Smooth muscle cell (in vitro differentiated cells): ENCODE data around the gene UACA. TPM values are rescaled to one million over a fixed set of nuclear protein-coding genes. Genes with fewer than 3 reads are reported as not detected.
A peak's percentile ranks its signal among the peaks of the same experiment; 100 is the strongest.

Source experiments
- DNase-seq: peaks from one replicate; lab custom pipeline; 2025; ENCODE audit not compliant: unreplicated experiment; lab: John Stamatoyannopoulos, UW
- H2AFZ ChIP-seq: fragments of 200-600 bp; sonication (generic); 2 replicates; pipeline ENCODE4 v1.6.0; 2016; ENCODE audit warnings: antibody characterized with exemption, low read depth, mild to moderate bottlenecking
- H3F3A ChIP-seq: fragments of 200-600 bp; sonication (generic); 2 replicates; pipeline ENCODE4 v1.6.0; 2017; ENCODE audit warnings: antibody characterized with exemption, low read depth
- H3K27ac ChIP-seq: fragments of 200-600 bp; sonication (generic); 2 replicates; pipeline ENCODE4 v1.5.1; 2016; ENCODE audit warnings: low read depth, mild to moderate bottlenecking
- H3K27me3 ChIP-seq: fragments of 200-600 bp; sonication (generic); 2 replicates; pipeline ENCODE4 v1.6.1; 2016; ENCODE audit warnings: low read depth, mild to moderate bottlenecking
- H3K36me3 ChIP-seq: fragments of 200-600 bp; sonication (generic); 2 replicates; pipeline ENCODE4 v1.5.1; 2016; ENCODE audit warnings: low read depth
- H3K4me1 ChIP-seq: fragments of 200-600 bp; sonication (generic); 2 replicates; pipeline ENCODE4 v1.5.1; 2016; ENCODE audit warnings: low read depth
- H3K4me2 ChIP-seq: fragments of 200-600 bp; sonication (generic); 2 replicates; pipeline ENCODE4 v1.6.0; 2016; ENCODE audit warnings: mild to moderate bottlenecking
- H3K4me3 ChIP-seq: fragments of 200-600 bp; sonication (generic); 2 replicates; pipeline ENCODE4 v1.5.1; 2016; ENCODE audit warnings: mild to moderate bottlenecking
- H3K79me2 ChIP-seq: fragments of 200-600 bp; sonication (generic); 2 replicates; pipeline ENCODE4 v1.6.0; 2016; ENCODE audit warnings: low read depth, mild to moderate bottlenecking
- H3K9ac ChIP-seq: fragments of 200-600 bp; sonication (generic); 2 replicates; pipeline ENCODE4 v1.6.0; 2016; ENCODE audit warnings: low read depth
- H3K9me3 ChIP-seq: fragments of 200-600 bp; sonication (generic); replicated peaks from 2 replicates; pipeline ENCODE4 v1.5.1; 2016; ENCODE audit warnings: low read depth
- H4K20me1 ChIP-seq: fragments of 200-600 bp; sonication (generic); 2 replicates; pipeline ENCODE4 v1.6.0; 2016; ENCODE audit warnings: low read depth
- WGBS: methylation state at CpG from one replicate; pipeline ENCODE4 v1.1.7; 2016; ENCODE audit warnings: low lambda C conversion rate; 5-methylcytosine and 5-hydroxymethylcytosine counted together
- polyA plus RNA-seq: library from polyadenylated mRNA; unstranded; fragments of >200 nt; fragmentation: Nextera tagmentation; extraction: Ambion mirVana; gene quantifications from 2 replicates; pipeline ENCODE4 v1.2.1, GENCODE V29; 2016
- total RNA-seq: library from RNA; depleted of rRNA; stranded (reverse); fragments of >200 nt; gene quantifications from 2 replicates; pipeline ENCODE4 v1.2.3, GENCODE V29; 2014
- TF ChIP-seq, protein P1 (sequence below): fragments of 200-600 bp; sonication (generic); IDR thresholded peaks from 2 replicates; pipeline ENCODE4 v1.5.1; 2017; ENCODE audit warnings: borderline replicate concordance, mild to moderate bottlenecking, antibody characterized with exemption; ENCODE audit not compliant: insufficient read depth, poor library complexity, severe bottlenecking

The UACA gene
- total and polyA plus RNA-seq, 2 experiments from 2014 or later, result 109 to 153 TPM

DNA sequence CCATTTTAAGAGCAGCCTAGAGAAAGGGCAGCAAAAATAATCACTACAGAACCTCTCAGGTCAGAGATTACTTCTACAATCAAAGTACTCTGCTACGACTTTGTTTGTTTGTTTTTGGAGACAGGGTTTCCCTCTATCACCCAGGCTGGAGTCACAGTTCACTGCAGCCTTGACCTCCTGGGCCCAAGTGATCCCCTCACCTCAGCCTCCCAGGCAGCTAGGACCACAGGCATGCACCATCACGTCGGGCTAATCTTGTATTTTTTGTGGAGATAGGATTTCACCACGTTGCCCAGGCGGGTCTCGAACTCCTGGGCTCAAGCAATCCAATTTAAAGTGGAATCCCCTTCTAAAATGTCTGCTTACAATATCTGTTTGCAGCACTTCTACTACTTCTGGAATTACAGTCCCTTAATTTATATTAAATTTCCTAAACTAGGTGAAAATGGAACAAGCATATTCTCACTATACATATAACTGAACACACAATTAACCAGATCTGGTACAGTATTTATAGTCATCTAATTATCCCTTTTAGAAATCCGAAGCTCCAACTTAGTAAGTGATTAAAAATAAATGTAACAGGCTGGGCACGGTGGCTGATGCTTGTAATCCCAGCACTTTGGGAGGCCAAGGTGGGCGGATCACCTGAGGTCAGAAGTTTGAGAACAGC lies 4.4 kb downstream of the UACA start:
- no peak for DNase-seq
- Histone ChIP-seq H3K27me3 (no peaks in the 10 kb centered on the region), H3K4me2 (peak overlapping the region; percentile 93), H3K36me3 (no peaks in the 10 kb centered on the region), H3K27ac (peak overlapping the region; percentile 13), H4K20me1 (peaks cover 86% of the 10 kb centered on the region), H3K9me3 (no peaks in the 10 kb centered on the region), H3F3A (peaks cover 2% of the 10 kb centered on the region), H3K79me2 (peaks cover 94% of the 10 kb centered on the region), H3K4me3 (no peak overlapping the region), H2AFZ (no peak overlapping the region), H3K9ac (no peak overlapping the region), H3K4me1 (peaks cover 19% of the 10 kb centered on the region)
- TF ChIP-seq, protein P1, sequence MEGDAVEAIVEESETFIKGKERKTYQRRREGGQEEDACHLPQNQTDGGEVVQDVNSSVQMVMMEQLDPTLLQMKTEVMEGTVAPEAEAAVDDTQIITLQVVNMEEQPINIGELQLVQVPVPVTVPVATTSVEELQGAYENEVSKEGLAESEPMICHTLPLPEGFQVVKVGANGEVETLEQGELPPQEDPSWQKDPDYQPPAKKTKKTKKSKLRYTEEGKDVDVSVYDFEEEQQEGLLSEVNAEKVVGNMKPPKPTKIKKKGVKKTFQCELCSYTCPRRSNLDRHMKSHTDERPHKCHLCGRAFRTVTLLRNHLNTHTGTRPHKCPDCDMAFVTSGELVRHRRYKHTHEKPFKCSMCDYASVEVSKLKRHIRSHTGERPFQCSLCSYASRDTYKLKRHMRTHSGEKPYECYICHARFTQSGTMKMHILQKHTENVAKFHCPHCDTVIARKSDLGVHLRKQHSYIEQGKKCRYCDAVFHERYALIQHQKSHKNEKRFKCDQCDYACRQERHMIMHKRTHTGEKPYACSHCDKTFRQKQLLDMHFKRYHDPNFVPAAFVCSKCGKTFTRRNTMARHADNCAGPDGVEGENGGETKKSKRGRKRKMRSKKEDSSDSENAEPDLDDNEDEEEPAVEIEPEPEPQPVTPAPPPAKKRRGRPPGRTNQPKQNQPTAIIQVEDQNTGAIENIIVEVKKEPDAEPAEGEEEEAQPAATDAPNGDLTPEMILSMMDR, result no peak
- WGBS, result 49% methylated on average over 9 of the region's 9 CpGs

DNA sequence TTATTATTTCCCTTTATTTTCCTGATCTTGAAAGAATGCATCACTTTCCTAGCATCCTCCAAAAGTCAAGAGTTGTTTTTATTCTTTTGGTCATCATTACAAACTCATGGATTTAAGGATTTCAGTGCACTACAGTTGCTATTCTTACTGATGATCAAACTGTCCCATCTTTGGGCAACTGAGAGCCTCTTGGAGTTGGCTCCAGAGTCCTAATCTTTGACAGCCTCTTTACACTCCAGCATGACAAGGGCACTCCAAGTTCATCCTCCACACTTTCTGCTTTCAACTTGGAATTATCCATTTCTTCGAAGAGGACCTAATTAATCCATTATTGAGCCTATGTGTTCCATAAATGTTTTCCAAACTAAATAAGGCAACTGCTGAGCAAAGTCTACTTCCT lies 5.7 kb downstream of the UACA start:
- no peak overlapping the region for H3K4me3 ChIP-seq
- no peaks in the 10 kb centered on the region for H3K9me3 ChIP-seq
- no peak overlapping the region for H3K27ac ChIP-seq
- peaks cover 99% of the 10 kb centered on the region for H4K20me1 ChIP-seq
- H3K79me2 ChIP-seq, result peaks cover 100% of the 10 kb centered on the region
- TF ChIP-seq, protein P1, result no peak
- WGBS, result 93% methylated on average over 1 of the region's 1 CpG
- H3K36me3 ChIP-seq, result no peaks in the 10 kb centered on the region
- H3K27me3 ChIP-seq, result no peaks in the 10 kb centered on the region
- no peaks in the 10 kb centered on the region for H3F3A ChIP-seq
- no peak overlapping the region for H2AFZ ChIP-seq
- H3K4me1 ChIP-seq, result peaks cover 18% of the 10 kb centered on the region
- H3K9ac ChIP-seq, result no peak overlapping the region
- no peak overlapping the region for H3K4me2 ChIP-seq
- DNase-seq, result no peak

DNA sequence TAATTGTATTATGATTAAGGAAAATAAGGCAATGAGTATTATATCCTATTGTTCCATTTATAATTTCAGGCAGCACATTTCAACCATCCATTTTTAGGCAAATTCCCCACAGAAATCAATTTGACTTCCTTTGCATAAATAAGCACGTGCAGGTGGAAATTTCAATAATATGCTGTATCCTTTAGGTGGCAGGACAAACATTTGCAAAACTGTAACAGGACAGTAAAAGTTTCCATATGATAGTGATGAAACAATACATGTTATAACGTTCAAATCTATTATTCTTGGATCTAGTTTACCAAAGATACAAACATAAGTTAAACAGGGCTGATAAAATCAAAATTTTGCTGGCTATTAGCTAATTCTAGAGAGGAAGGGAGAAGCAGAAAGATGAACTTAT lies 8.5 kb downstream of the UACA start:
- Histone ChIP-seq H3K4me2 (no peak overlapping the region), H3K4me3 (no peak overlapping the region), H4K20me1 (peaks cover 100% of the 10 kb centered on the region), H2AFZ (no peak overlapping the region), H3K9ac (no peak overlapping the region), H3K27ac (no peak overlapping the region), H3K36me3 (no peaks in the 10 kb centered on the region), H3K27me3 (no peaks in the 10 kb centered on the region), H3K4me1 (peaks cover 9% of the 10 kb centered on the region), H3F3A (no peaks in the 10 kb centered on the region), H3K9me3 (no peaks in the 10 kb centered on the region), H3K79me2 (peaks cover 100% of the 10 kb centered on the region)
- no peak for DNase-seq
- 85% methylated on average over 2 of the region's 2 CpGs for WGBS
- TF ChIP-seq, protein P1, result no peak

DNA sequence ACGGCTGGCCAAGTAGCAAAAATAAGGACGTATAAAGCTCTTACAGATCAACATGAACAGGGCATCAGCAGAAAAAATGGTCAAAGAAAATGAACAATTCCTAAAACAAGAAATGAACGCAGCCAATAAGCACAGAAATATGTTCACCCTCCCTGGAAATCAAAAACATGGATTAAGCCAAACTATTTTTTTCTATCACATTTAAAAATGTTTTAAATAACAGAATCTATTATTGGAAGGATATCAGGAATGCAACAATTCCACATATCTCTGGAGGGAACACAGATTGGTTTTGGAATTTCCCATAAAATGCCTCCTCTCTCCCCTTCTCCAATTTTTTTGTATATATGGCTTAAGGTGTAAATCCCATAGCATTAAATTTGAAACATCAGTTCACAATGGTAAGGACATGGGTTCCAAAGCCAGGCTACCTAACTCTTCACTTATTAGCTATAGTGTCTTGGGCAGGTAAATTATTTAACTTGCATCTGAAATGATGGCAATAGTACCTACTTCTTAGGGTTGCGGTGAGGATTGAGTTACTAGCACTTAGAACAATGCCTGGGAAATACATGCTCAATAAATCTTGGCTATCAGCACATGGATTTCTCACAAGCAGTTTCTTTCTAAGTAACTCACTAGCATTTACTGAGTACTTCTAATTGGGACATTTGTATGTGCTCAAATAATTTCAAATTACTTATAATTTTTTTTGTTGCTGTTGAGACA lies 10.1 kb downstream of the UACA start:
- TF ChIP-seq, protein P1, result no peak
- Histone ChIP-seq H3K79me2 (peaks cover 98% of the 10 kb centered on the region), H2AFZ (no peak overlapping the region), H4K20me1 (peaks cover 98% of the 10 kb centered on the region), H3K4me2 (no peak overlapping the region), H3K36me3 (no peaks in the 10 kb centered on the region), H3K27me3 (no peaks in the 10 kb centered on the region), H3K9ac (no peak overlapping the region), H3K27ac (no peak overlapping the region), H3K4me1 (peaks cover 3% of the 10 kb centered on the region), H3K9me3 (no peaks in the 10 kb centered on the region), H3F3A (no peaks in the 10 kb centered on the region), H3K4me3 (no peak overlapping the region)
- DNase-seq, result no peak
- WGBS, result 69% methylated on average over 4 of the region's 4 CpGs
